NCI-H526 treated with DMSO at 0.1 percent for 48 hours (cell line): ENCODE data around the gene CYP4F3.
"Not testable (repeated sequence)": the region's sequence is repeated elsewhere in the genome, so short reads cannot be mapped to it uniquely, and the experiment has no call there.

Experiments used
- DNase-seq: peaks from one replicate; lab custom pipeline; 2025; lab: John Stamatoyannopoulos, UW

Gene CYP4F3, protein sequence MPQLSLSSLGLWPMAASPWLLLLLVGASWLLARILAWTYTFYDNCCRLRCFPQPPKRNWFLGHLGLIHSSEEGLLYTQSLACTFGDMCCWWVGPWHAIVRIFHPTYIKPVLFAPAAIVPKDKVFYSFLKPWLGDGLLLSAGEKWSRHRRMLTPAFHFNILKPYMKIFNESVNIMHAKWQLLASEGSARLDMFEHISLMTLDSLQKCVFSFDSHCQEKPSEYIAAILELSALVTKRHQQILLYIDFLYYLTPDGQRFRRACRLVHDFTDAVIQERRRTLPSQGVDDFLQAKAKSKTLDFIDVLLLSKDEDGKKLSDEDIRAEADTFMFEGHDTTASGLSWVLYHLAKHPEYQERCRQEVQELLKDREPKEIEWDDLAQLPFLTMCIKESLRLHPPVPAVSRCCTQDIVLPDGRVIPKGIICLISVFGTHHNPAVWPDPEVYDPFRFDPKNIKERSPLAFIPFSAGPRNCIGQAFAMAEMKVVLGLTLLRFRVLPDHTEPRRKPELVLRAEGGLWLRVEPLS

DNA sequence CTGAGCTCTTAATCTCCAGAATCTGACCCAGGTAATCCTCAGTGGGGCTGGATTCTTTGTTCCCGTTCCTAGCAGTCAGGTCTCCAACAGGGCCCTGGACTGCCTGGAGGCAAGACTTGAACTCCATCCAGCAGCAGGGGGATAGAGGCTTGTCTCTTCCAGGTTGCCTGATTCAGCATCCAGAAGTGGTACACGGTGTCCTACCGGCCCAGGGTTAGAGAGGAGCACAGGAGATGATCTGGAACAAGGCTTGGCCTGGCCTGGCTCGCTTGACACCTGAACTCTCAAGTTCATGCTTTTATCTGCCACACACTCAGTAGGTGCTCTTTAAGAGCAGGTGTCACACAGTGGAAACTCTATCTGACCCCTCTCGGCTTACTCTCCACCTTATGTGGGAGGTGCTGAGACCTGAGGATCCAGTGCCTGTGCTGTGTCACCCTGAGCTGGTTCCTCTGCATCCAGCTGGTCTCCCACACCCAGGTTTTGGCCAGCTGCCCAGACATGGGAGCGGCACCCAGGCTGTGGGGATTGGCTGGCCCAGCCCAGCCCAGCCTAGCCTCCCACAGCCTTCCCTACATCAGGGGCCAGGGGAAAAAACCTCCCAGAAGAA is at the start of gene CYP4F3:
CYP4F3 (plus strand) TSS at position 604 of the 610 bp plus-strand sequence. CDS start 519 bp downstream, outside the sequence.
- no peak for DNase-seq

DNA sequence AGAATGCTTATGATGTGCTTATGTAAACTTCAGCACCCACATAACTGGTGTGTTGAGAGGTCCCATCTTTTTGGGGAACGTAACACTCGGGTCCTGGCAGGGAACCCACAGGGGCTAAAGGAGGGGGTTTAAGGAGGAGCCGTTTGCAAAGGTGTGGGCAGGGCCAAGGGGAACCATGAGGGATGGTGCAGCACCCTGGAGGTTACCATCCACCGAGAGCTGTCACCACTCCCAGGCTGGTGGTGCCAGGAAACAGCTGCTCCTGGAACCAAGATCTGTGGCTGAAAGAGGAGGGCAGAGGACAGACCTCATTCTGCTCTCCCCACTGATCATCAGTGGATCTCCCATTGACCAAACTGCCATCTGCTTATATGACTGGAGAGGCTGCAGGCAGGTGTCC is 48.9 kb upstream of the CYP4F3 start:
- DNase-seq, result no peak

DNA sequence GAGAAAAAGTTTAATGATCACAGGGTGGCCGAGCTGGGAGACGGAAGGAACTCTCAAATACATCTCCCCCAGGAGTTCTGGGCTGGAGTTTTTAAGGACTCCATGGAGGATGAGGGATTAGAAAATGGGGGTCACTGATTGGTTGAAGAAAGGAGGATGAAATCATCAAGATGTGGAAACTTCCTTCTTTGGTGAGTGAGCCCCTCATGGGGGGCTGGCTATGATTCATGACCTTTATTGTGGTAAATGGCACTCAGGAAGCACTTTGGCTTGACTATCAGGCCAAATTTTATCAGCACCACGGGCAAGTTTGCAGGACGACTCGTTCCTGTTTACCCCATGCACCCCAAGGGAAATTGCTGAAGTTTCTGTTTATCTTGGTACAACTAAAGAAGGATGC is 48.2 kb upstream of the CYP4F3 start:
- DNase-seq, result not testable (repeated sequence)

DNA sequence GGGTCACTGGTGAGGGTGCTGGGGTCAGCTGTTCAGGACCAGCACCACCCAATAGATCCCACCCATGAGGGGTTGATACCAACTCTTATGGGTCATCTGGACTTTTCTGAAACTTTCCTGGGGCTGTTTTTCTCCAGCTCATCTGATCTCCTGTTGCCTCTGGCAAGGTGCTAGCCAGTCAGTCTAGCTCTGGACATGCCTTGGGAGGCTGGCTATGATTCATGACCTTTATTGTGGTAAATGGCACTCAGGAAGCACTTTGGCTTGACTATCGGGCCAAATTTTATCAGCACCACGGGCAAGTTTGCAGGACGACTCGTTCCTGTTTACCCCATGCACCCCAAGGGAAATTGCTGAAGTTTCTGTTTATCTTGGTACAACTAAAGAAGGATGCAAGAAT is 46.9 kb upstream of the CYP4F3 start:
- DNase-seq, result not testable (repeated sequence)

DNA sequence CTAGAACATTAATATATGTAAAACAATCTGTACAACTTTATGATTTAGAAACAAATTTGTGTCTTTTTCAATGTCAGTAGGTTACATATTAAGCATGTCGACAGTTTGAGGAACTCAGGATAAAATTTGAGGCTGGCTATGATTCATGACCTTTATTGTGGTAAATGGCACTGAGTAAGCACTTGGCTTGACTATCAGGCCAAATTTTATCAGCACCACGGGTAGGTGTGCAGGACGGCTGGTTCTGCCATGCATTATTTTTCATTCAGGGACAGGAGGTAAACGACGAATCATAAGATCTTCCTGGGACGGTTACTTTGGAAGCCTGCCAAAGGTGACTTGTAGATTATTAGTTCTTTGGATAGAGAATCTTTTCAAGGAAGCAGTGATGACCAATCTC is 45.6 kb upstream of the CYP4F3 start:
- no peak for DNase-seq

DNA sequence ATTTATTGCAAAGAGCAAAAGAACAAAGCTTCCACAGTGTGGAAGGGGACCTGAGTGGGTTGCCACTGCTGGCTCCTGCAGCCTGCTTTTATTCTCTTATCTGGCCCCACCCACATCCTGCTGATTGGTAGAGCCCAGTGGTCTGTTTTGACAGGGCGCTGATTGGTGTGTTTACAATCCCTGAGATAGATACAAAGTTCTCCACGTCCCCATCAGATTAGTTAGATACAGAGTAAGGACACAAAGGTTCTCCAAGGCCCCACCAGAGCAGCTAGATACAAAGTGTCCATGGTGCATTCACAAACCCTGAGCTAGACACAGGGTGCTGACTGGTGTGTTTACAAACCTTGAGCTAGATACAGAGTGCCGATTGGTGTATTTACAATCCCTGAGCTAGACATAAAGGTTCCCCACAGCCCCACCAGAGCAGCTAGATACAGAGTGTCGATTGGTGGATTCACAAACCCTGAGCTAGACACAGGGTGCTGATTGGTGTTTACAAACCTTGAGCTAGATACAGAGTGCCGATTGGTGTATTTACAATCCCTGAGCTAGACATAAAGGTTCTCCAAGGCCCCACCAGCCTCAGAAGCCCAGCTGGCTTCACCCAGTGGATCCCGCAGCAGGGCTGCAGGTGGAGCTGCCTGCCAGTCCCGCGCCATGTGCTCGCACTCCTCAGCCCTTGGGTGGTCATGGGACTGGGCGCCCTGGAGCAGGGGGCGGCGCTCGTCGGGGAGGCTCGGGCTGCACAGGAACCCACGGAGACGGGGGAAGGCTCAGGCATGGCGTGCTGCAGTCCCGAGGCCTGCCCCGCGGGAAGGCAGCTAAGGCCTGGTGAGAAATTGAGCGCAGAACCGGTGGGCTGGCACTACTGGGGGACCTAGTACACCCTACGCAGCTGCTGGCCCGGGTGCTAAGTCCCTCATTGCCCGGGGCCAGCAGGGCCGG is 32.4 kb upstream of the CYP4F3 start:
- not testable (repeated sequence) for DNase-seq

DNA sequence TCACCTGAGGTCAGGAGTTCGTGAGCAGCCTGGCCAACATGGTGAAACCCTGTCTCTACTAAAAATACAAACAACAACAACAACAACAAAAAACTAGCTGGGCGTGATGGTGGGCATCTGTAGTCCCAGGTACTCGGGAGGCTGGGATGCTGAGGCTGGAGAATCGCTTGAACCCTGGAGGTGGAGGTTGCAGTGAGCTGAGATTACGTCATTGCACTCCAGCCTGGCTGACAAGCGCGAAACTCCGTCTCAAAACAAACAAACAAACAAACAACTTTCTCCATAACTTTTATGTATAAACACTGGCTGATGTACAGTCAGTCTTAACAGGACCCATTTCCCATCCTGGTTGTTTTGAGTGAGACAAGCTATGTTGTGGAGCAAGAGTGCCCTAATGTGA is 31.4 kb upstream of the CYP4F3 start:
- no peak for DNase-seq

DNA sequence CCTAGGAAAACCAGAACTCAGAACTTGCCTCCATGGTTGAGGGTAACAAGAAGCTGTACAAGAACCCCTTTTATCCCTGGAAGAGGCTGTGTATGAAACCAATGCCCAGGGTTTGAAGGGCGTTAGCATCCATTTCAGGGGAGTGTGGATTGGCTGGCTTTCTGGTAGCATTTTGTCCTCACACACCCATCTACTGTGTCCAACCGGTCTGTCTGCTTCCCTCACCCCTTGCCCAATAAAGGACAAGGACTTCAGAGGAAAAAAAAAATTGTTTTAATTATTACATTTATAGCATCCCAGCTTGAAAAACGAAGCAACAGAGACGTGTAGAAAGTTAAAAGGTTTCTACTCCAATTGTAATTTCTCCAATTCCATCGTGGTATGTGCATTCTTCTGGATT is 28.4 kb upstream of the CYP4F3 start:
- DNase-seq, result no peak

DNA sequence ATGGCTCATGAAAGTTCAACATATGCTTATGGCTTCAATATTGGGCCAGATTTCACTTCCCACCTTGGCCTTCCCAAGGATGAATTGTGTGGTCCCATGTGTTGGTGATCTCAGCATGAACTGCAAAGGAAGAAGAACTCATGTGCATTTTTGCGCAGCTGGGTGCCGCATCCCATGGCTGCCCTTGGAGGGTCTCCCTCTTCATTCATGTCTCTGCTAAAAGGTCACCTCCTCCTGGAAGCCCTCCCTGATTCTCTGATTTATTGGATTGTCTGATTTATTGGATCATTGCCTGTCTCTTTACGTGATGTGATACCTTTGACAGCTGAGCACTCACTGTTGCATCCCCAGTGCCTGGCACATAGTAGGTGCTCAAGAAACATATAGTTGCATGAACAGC is 27.4 kb upstream of the CYP4F3 start:
- DNase-seq, result no peak

DNA sequence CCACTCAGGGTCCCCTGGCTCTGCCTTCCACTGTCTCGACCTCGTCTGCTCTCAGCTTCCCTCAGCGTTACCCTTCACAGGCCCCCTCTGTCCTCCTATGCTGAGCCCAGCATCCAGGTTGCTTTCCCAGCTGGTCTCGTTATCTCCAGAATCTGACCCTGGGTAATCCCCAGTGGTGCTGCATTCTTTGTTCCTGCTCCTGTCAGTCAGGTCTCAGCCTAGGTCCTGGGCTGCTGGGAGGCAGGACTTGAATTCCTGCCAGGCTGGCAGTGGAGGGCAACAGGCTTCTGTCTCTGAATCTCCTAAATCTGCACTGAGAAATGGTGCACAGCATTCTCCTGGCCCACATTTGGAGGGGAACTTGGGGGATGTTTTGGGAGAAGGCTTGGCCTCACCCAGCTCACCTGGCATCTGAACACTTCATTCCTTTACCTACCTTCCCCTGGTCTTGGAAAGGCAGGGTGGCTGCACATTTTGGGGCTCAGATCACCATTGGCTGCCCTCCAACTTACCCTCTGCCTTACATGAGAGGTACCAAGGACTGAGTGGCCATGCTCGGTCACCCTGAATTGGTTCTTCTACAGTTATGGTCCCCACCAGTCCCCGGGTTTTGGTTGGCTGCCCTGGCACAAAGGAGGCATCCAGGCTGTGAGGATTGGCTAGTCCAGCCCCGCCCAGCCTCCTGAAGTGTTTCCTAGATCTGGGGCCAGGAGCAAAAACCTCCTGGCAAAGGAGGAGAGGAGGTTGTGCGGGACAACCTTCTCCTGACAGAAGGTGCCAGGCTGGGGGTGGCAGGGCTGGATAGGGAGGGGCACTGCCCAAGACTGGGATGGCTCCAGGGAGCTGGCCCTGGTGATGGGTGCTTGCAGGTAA is 26.0 kb upstream of the CYP4F3 start, which contains the start of gene CYP4F8:
CYP4F8 (plus strand) TSS at position 712 of the 873 bp plus-strand sequence. CDS start 399 bp downstream, outside the sequence.
- no peak for DNase-seq

DNA sequence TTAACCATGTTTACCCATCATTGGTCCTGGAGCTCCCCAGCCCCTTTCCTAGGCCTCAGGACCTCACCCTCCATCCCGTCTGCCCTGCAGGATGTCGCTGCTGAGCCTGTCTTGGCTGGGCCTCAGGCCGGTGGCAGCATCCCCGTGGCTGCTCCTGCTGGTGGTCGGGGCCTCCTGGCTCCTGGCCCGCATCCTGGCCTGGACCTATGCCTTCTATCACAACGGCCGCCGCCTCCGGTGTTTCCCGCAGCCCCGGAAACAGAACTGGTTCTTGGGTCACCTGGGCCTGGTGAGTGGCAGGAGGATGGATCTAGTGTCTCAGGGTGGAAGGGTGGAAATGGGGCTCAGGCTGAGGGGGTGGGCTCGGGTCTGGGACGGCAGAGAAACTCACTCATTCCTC is 25.2 kb upstream of the CYP4F3 start:
- DNase-seq, result no peak

DNA sequence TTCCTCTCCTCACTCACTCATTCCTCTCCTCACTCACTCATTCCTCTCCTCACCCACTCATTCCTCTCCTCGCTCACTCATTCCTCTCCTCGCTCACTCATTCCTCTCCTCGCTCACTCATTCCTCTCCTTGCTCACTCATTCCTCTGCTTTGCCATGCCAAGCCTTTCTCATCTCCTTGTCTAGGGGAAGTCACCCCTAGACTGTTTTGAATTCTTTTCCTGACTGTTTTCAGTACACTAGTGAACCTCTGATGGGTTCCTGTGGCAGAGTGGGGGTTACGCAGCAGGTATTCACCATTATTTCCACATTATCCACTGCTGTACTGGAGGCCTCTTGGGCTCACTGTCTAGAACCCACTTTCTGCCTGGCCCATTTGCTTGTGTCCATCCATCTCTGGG is 24.5 kb upstream of the CYP4F3 start:
- no peak for DNase-seq

DNA sequence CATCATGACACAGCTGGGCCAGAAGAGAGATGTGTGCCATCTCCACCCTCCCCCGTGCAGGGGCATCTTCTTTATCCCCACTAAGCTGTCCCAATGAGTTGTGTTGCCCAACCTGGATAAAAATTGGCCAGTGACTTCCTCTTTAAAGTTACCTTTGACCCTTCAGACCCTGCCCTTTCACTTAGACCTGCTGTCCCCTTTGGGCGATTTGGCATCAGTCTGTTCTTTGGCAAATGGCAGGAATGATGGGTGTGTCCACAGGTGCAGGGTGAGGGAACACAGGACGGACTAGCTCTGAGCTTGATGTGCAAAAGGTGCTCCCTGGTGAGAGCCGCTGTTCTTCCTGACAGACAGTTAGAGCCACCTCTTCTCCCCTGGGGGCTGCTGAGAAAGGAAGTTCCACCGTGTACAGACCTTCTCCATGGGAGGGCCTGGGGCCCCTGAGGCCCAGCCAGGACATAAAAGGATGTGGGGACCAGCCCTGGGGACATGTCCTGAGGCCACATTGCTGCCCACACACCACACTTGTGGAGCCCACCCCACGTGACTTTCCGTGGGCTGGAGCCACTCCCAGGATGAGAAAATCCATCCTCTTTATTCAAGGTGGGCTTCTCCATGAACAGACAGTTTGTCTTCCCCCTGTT is 23.9 kb upstream of the CYP4F3 start:
- DNase-seq, result no peak

DNA sequence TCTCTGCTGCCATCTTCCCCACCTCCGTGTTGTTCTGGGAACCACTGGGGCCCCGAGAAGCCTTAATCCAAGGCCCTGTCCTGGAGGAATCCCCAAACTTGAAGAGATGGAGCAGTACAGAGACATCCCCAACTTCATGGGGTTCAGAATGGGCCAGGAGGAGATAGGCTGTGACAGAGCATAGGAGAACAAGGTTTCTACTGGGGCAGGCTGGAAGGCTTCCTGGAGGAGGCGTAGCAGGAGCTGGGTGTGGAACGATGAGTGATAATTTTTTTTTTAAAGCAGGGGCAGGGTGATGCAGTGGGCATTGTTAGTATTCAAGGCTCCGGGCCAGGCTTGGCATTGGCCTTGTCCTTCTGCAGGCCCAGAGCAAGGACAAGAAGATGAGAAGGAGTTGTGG is 22.4 kb upstream of the CYP4F3 start:
- DNase-seq, result no peak

DNA sequence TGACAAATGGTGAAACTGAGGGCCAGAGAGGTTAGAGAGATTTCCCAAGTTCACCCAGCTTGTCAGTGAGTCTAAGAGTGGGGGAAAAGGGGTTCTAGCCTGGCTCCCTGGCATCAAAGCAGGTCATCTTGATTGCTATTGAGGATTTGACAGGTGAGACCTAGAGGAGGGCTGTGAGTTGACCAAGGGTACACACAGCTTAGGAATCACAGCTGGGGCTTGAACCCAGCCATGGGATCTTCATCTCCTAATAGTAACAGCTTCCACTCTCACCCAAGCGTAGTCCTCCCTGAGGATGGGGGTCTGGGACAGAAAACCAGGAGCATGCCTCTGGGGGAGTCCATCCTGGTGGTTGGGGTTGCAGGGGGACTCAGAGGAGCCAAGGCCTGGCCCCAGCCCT is 18.9 kb upstream of the CYP4F3 start:
- DNase-seq, result no peak

DNA sequence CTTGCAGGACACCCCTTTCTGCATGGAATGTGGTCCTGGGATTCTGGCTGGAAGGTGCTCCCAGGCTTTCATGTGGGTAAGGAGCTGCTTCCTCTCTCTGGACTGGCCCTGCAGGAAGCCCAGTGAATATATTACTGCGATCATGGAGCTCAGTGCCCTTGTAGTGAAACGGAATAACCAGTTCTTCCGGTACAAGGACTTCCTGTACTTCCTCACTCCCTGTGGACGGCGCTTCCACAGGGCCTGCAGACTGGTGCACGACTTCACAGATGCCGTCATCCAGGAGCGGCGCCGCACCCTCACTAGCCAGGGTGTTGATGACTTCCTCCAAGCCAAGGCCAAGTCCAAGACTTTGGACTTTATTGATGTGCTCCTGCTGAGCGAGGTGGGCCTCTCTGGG is 17.7 kb upstream of the CYP4F3 start:
- DNase-seq, result no peak

DNA sequence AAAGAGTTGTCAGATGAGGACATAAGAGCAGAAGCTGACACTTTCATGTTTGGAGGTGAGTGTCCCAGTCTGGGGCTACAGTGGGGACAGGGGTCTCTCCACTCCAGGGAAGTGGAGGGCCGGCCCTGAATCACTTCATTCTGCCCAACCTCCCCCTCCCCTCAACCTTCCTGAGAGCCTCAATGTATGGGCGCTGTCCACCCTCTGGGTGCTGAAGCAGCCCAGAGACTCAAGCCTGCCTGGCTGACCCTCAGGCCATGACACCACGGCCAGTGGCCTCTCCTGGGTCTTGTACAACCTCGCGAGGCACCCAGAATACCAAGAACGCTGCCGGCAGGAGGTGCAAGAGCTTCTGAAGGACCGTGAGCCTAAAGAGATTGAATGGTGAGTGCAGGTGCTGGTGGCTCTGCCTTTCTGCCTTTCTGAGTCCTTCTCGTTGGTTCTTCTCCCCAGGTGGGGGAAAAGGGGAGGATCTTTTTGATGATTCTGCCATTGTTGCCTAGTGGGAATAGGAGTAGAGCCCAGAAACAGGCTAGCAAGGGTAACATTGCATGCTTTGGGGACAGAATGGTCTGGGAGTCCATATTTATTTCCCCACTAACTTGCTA is 16.9 kb upstream of the CYP4F3 start:
- no peak for DNase-seq

DNA sequence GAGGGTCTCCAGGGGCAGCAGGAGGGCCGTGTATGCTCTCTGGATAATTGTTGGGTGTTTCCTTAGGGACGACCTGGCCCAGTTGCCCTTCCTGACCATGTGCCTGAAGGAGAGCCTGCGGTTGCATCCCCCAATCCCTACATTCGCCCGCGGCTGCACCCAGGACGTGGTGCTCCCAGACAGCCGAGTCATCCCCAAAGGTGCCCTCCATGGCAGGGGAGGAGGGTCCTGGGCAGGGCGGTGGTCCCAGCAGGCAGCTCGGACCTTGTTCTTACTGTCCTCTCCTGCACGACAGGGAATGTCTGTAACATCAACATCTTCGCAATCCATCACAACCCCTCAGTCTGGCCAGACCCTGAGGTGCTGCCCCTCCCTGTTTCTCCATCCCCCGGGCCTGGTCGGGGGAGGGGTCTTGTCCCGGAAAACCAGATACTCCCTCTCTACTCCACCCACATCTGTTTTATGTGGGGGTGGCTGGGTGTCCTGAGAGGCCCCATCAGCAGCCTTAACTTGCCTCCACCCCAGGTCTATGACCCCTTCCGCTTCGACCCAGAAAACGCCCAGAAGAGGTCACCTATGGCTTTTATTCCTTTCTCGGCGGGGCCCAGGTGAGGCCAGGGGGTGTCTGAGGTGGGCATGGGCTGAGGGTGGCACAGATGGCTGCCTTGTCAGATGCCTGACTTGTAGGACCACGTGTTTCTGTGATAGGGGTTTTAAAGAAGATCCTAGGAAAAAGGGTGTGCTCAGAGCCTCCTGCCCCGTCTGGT is 12.3 kb upstream of the CYP4F3 start:
- DNase-seq, result no peak
